ENCODE measurements around the gene PDK1.
A peak's percentile ranks its signal among the peaks of the same experiment; 100 is the strongest.

The PDK1 gene

GRCh38 chr2:172634477-172634876, 78.6 kb downstream of the PDK1 start:
- FAIRE-seq (no peak), DNase-seq (ENCODE audit: insufficient read length, low spot score) (no peak)

- DNase-seq (ENCODE audit: insufficient read length, low spot score) = no peak
- FAIRE-seq = no peak
Observed at GRCh38 chr2:172635548-172635947, 79.7 kb downstream of the PDK1 start.

- no peak for FAIRE-seq
- no peak for DNase-seq (ENCODE audit: insufficient read length, low spot score)
Observed at GRCh38 chr2:172639256-172639655, 83.4 kb downstream of the PDK1 start.

- FAIRE-seq (peak; percentile 9), DNase-seq (ENCODE audit: insufficient read length, low spot score) (peak; percentile 47)
Observed at GRCh38 chr2:172639823-172640222, 83.9 kb downstream of the PDK1 start.

GRCh38 chr2:172640389-172640788, 84.5 kb downstream of the PDK1 start:
- FAIRE-seq (no peak), DNase-seq (ENCODE audit: insufficient read length, low spot score) (no peak)

- FAIRE-seq (no peak), DNase-seq (ENCODE audit: insufficient read length, low spot score) (no peak)
Observed at GRCh38 chr2:172642301-172643020, 86.6 kb downstream of the PDK1 start.

GRCh38 chr2:172643142-172643541, 87.3 kb downstream of the PDK1 start:
- FAIRE-seq (no peak), DNase-seq (ENCODE audit: insufficient read length, low spot score) (peak; percentile 25)

GRCh38 chr2:172647439-172647838, 91.5 kb downstream of the PDK1 start:
- FAIRE-seq (no peak), DNase-seq (ENCODE audit: insufficient read length, low spot score) (no peak)

- DNase-seq (ENCODE audit: insufficient read length, low spot score) = peak; percentile 48
- no peak for FAIRE-seq
Observed at GRCh38 chr2:172655091-172655837, 99.4 kb downstream of the PDK1 start.

GRCh38 chr2:172655838-172656573, 100.1 kb downstream of the PDK1 start:
- no peak for DNase-seq (ENCODE audit: insufficient read length, low spot score)
- FAIRE-seq = no peak
